ENCODE measurements around the gene FALEC.
A peak's percentile ranks its signal among the peaks of the same experiment; 100 is the strongest.

The FALEC gene

DNA sequence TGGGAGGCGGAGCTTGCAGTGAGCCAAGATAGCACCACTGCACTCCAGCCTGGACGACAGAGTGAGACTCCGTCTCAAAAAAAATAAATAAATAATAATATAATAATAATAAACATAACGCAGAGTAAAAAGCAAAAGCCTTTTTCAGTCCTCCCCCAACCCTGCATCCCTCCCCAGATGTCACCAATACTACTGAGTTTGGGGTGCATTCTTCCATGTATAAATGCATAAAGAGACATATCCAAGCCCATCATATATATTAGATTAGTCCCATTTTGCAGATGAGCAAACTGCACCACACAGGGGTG, 32.7 kb downstream of the FALEC start:
- no peak for DNase-seq

DNA sequence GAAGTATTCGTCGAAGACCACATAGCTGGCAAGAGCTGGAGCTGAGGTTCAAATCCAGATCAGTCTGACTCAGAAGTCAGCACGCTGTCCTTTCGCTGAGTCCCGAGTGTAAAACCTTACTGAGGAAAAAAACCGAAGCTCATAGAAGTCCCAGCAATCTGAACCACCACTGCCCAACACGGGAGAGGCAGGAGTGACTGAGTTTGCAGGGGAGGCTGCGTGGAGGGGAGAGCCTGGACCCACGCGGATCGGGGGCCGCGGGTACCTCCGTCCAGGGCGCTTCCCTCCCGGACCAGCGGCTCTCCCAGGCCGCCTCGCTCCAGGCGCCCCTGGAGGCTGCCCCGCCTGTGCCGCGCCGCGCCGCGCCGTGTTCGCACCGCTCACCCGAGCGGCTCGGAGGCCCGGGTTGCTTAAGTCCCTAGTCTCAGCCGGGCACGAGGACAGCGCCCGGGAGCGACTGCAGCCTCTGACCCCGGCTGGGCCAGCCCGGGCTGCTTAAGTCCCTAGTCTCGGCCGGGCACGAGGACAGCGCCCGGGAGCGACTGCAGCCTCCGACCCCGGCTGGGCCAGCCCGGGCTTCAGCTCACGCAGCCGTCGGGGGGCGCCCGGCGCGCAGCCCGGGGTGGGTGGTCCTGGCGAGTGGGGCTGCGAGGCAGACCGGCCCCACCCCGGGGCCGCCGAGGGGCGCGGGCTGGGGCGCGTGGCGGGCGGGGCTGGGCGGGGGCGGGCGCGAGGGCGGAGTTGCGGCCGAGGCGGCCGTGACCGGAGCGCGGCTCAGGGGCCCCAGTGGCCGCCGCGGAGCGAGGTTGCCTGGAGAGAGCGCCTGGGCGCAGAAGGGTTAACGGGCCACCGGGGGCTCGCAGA, 33.3 kb downstream of the FALEC start, which contains the start of gene ADAMTSL4:
Gene ADAMTSL4 (plus strand): TSS at position 777 of the 864 bp plus-strand sequence. CDS start 2,881 bp downstream, outside the sequence.
- DNase-seq: no peak

DNA sequence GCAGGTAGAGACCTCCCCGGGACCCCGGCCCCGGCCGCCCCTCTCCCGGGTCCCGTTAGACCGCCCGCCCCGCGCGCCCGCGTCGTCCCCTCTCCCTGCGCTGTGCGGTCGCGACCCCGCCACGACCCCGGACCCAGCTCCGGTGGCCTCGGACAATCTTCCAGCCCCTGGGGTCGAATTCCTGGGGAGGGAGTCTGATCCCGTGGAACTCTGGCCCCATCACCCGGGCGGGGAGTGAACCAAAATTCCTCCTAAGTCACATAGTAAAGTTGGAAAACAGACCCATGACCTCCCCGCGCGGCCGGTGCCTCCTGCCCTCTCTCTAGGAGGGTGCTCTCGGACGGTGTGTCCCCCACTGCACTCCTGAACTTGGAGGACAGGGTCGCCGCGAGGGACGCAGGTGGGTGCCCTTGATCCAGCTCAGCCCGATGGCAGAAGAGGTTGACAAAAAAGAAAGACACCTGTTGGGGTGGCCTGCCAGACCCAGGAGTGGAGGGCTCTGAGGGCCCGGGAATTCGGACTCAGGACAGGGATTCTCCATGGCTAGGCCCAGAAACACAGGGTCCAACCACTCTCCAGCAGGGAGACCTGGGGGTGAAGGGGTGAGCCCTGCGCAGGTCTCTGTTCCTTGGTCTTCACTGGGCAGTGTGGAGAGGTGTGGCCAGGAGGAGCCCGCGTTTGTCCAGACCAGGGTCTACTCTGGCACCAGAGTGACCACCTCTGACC, 34.1 kb downstream of the FALEC start:
- no peak for DNase-seq

DNA sequence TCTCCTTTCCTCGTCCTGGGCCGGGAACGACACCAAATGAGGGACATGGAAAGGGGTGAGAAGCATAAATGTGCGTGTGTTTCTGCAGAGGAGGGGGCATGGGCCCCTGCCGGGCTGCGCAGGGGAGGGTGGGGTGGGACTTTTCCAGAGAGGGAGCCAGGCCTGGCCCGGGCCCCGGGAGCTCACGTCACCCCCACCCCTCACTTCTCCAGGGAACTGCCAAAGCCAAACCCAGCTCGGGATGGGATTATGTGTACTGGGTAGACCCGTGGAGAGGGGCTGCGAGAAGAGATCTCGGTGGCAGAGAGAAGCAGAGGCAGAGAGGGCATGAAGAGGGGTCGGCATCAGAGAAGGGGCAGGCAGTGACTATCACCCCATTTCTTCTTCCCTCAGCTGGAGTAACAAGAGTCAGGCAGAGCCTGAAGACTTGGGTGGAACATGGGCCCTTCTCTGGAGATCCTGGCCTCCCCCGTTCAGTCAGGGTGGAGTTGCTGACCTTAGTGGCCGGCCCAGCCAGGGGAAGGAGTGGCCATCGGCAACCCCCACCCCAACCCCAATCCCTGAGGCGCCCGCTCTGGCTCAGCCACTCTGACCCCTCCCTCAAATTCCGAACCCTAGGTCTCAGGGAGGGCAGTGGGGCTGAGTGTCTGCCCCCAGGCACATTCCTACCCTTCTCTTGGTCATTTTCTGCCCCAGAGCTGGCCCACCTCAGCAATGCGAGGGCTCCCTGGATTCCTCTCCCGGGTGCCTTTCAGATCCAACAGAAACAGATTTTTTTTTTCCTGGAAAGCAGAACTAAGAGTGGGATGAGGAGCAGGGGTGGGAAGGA, 34.9 kb downstream of the FALEC start:
- DNase-seq: no peak

DNA sequence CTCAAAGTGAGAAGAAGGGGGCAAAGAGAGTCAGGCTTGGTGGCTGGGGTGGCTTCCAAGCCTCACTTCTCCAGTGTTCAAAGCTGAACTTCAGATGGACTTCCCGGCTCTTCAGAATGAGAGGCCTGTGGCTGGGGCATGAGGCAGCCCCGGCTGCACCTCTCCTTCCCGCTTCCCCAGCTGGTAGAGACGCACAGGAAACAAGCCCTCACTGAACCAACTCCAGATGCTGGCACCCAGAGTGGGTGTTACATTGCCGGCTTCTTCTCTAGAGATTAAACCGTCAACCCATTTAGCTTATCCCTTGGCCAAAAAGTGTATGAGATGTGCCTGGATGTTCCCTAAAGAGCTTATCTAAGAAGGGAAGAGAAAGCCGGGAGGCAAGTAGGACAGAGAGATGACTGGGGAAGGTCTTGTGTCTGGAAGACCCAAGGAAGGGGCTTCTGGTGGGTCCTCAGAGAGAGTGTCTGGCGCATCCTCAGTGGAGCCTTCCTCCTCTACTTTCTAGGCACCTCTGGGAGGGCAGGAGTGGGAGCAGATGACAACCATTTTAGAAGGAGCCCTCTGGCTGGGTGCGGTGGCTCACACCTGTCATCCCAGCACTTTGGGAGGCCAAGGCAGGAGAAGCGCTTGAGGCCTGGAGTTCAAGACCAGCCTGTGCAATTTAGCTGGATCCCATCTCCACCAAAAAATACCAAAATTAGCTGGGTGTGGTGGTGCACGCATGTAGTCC, 35.7 kb downstream of the FALEC start:
- no peak for DNase-seq

DNA sequence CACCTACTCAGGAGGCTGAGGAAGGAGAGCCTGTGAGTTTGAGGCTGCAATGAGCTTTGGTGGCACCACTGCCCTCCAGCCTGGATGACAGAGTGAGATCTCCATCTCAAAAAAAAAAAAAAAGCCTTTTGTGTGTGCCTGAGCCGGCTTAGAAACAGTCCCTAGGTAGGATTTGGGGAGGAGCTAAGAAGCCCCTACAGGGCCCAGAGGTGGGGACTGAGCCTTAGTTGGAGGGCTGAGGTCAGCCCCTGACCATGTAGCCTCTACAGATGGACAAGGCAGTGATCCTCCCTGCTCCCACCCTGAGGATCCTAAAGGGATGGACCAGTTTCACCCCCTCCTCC, 36.2 kb downstream of the FALEC start:
- DNase-seq: no peak

DNA sequence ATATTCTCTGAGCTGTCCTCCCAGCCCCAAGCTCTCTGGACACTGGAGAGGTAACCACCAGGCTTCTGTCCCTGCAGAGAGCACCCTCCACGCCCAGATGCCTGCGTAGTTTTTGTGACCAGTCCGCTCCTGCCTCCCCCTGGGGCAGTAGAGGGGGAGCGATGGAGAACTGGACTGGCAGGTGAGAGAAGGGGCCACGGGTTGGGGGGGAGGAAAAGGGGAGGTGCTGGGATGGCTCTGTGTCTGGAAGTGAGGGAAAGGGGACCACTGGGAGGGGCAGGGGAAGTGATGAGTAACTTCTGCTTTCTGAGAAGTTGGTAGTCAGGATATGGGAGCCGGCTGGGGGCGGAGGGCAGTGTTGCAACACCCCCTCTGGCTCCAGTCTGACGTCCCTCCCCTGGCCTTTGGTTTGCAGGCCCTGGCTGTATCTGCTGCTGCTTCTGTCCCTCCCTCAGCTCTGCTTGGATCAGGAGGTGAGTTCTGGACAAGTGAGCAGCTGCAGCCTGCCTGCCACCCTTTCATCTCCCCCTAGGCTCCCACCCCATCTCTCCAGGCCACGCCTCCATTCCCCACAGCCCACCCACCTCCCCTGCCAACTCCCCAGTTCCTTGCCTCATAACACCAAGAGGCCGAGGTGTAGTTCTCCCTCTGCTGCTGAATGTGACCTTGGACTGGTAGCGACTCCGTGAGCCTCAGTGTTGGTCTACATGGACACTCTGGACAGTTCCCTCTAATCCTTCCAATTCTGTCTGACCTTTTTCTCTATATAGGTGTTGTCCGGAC, 36.8 kb downstream of the FALEC start:
- no peak for DNase-seq

DNA sequence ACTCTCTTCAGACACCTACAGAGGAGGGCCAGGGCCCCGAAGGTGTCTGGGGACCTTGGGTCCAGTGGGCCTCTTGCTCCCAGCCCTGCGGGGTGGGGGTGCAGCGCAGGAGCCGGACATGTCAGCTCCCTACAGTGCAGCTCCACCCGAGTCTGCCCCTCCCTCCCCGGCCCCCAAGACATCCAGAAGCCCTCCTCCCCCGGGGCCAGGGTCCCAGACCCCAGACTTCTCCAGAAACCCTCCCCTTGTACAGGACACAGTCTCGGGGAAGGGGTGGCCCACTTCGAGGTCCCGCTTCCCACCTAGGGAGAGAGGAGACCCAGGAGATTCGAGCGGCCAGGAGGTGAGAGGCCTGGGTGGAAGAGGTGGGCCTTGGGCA, 37.3 kb downstream of the FALEC start:
- no peak for DNase-seq

DNA sequence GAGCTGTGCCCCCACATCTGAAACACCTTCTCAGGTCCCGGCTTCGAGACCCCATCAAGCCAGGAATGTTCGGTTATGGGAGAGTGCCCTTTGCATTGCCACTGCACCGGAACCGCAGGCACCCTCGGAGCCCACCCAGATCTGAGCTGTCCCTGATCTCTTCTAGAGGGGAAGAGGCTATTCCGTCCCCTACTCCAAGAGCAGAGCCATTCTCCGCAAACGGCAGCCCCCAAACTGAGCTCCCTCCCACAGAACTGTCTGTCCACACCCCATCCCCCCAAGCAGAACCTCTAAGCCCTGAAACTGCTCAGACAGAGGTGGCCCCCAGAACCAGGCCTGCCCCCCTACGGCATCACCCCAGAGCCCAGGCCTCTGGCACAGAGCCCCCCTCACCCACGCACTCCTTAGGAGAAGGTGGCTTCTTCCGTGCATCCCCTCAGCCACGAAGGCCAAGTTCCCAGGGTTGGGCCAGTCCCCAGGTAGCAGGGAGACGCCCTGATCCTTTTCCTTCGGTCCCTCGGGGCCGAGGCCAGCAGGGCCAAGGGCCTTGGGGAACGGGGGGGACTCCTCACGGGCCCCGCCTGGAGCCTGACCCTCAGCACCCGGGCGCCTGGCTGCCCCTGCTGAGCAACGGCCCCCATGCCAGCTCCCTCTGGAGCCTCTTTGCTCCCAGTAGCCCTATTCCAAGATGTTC, 38.0 kb downstream of the FALEC start:
- no peak for DNase-seq

DNA sequence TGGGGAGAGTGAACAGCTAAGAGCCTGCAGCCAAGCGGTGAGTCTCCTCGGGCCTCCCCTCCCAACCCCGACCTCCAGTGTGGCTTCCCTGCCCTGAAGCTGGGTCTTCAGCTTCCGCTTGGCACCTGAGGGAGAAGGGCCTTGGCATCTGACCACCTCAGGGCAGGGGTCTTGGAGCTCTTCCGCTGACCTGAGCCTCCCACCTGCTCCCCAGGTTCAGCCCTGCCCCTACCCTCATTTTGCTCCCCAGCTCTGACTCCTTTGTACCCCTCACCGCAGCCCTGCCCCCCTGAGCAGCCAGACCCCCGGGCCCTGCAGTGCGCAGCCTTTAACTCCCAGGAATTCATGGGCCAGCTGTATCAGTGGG, 38.5 kb downstream of the FALEC start:
- no peak for DNase-seq

DNA sequence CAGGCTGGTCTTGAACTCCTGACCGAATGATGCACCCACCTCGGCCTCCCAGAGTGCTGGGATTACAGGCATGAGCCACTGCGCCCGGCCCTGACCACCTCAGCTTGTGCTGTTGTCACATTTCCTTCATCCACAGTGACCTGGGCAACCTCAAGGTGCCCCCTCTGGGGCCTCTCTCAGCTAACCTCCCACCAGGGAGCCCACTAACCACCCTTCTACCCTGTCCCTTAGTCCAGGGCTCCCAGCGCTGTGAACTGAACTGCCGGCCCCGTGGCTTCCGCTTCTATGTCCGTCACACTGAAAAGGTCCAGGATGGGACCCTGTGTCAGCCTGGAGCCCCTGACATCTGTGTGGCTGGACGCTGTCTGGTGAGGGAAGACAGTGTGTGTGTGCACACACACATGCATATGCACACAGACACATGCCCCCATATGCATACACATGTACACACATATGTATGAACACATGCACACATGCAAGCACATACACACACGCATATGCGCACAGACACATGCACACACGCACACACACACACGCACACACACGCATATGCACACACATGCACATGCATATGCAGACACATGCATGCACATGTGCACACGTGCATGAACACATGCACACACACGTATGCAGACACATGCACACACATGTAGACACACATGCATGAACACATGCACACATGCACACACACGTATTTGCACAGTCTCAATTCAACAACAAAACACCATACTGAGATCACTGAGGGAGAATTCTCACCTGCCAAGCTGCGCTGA, 39.8 kb downstream of the FALEC start:
- no peak for DNase-seq

DNA sequence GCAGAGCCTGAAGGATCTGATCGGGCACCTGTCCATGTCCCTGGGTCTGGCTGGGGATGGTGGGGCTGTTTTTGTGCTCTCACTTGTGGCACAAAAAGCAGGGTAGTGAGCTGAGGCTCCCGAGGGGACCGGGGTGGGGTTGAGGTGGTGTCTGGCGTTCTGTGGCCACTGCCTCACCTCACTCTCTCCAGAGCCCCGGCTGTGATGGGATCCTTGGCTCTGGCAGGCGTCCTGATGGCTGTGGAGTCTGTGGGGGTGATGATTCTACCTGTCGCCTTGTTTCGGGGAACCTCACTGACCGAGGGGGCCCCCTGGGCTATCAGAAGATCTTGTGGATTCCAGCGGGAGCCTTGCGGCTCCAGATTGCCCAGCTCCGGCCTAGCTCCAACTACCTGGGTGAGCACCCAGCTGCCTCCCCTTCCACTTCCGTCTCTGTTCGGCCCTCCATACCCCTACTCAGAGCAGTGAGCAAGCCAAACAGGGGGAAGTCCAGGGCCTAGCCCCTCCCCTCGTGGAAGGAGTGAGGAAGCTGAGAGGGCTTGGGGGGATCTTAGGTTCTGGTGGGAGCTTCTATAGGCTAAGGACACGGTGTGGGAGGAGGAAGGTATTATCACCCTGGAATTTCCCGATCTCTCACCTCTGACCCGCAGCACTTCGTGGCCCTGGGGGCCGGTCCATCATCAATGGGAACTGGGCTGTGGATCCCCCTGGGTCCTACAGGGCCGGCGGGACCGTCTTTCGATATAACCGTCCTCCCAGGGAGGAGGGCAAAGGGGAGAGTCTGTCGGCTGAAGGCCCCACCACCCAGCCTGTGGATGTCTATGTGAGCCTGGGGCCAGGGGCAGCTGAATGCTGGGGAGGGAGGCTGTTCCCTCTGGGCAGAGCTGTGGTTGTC, 40.7 kb downstream of the FALEC start:
- no peak for DNase-seq

DNA sequence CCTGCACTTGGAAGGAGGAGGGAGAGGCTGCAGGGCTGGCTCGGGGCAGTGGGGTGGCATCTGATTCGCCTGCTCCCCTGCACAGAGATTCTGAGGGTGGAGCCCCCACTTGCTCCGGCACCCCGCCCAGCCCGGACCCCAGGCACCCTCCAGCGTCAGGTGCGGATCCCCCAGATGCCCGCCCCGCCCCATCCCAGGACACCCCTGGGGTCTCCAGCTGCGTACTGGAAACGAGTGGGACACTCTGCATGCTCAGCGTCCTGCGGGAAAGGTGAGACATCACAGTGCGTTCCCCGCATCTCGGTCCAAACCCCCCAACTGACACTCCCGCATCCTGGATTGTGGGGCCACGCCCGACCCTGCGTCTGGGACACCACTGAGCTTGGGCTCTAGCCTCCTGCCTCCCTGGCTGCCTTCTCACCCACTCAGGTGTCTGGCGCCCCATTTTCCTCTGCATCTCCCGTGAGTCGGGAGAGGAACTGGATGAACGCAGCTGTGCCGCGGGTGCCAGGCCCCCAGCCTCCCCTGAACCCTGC, 41.6 kb downstream of the FALEC start:
- no peak for DNase-seq

DNA sequence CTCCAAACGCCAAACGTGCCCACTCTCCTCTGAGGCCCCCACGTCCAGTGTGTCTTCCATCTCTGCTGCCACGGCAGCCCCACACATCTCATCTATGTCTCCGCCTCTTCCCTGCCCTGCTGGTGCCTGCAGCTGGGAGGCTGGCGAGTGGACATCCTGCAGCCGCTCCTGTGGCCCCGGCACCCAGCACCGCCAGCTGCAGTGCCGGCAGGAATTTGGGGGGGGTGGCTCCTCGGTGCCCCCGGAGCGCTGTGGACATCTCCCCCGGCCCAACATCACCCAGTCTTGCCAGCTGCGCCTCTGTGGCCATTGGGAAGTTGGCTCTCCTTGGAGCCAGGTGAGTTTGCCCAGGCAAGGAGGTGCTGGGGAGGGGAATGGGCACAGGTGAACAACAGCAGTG, 42.3 kb downstream of the FALEC start:
- DNase-seq: no peak

DNA sequence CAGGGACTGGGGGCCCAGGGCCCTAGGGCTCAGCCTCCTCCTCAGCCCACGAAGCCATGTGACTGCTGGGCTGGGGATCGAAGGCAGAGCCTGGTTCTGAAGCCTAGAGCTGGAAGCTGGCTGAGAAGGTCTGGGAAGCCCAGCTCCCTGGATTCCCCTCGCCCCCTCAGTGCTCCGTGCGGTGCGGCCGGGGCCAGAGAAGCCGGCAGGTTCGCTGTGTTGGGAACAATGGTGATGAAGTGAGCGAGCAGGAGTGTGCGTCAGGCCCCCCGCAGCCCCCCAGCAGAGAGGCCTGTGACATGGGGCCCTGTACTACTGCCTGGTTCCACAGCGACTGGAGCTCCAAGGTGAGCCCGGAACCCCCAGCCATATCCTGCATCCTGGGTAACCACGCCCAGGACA, 42.8 kb downstream of the FALEC start:
- no peak for DNase-seq

DNA sequence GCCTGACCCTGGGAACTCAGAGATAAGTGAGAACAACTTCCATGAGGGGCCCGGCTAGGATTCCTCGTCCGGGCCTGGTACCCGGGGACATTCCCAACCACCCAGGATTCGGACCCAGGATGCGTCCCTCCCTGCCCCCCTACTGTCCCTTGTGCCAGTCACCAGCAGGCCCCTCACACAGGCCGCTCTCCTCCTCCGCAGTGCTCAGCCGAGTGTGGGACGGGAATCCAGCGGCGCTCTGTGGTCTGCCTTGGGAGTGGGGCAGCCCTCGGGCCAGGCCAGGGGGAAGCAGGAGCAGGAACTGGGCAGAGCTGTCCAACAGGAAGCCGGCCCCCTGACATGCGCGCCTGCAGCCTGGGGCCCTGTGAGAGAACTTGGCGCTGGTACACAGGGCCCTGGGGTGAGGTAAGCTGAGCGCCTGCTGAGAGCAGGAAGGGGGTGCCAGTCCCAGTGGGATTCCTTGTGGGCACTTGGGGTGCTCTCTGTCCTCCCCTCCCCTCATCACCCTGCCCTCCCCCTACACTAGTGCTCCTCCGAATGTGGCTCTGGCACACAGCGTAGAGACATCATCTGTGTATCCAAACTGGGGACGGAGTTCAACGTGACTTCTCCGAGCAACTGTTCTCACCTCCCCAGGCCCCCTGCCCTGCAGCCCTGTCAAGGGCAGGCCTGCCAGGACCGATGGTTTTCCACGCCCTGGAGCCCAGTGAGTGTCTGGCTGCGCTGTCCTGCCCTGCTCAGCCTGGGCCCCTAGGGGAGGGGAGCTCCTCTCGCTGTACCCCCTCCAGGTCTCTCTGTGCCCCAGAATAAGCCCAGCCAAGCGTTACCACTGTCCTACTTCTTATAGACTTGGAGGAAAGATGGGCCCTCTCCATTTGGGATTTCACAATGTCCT, 43.5 kb downstream of the FALEC start:
- no peak for DNase-seq

DNA sequence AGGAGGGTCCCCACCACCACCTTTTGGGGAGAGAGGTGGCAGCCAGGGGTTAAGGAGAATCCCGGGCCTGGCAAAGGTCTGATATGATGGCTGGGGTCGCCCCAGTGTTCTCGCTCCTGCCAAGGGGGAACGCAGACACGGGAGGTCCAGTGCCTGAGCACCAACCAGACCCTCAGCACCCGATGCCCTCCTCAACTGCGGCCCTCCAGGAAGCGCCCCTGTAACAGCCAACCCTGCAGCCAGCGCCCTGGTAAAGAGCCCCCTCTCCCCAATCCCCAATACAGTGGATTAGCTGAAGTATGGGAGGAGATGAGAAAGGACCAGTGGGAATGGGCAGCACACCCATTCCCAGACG, 44.1 kb downstream of the FALEC start:
- no peak for DNase-seq

DNA sequence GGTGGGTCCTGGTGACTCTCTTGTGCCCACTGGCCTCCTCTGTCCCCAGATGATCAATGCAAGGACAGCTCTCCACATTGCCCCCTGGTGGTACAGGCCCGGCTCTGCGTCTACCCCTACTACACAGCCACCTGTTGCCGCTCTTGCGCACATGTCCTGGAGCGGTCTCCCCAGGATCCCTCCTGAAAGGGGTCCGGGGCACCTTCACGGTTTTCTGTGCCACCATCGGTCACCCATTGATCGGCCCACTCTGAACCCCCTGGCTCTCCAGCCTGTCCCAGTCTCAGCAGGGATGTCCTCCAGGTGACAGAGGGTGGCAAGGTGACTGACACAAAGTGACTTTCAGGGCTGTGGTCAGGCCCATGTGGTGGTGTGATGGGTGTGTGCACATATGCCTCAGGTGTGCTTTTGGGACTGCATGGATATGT, 44.5 kb downstream of the FALEC start:
- peak; percentile 58 for DNase-seq

Data from activated effector memory CD4-positive, alpha-beta T cell treated with Interleukin-2 at 50 U/mL for 16 hours (primary cell).